HG03103 (cell line): ENCODE measurements around the gene PCDHGA9.
A peak's percentile ranks its signal among the peaks of the same experiment; 100 is the strongest.
"Not testable (repeated sequence)": the region's sequence is repeated elsewhere in the genome, so short reads cannot be mapped to it uniquely, and the experiment has no call there.

Experiments used
- ATAC-seq: cut with Tn5 transposase; IDR thresholded peaks from one replicate; pipeline ENCODE4 v1.9.1; 2021; ENCODE audit warnings: low read depth; ENCODE audit not compliant: unreplicated experiment

The PCDHGA9 gene

DNA sequence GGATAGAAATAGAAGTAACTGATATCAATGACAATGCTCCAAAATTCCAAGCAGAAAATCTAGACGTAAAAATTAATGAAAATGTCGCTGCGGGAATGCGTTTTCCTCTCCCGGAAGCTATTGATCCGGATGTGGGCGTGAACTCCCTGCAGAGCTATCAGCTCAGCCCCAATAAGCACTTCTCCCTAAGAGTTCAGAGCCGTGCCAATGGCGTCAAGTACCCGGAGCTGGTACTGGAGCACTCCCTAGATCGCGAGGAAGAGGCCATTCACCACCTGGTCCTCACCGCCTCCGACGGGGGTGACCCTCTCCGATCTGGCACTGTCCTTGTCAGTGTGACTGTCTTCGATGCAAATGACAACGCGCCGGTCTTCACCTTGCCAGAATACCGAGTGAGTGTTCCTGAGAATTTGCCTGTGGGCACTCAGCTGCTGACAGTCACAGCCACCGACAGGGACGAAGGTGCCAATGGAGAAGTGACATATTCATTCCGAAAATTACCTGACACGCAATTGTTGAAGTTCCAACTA lies 11.0 kb downstream of the PCDHGA9 start:
- ATAC-seq: no peak

GRCh38 chr5:141414548-141415274 lies 12.1 kb downstream of the PCDHGA9 start:
- ATAC-seq: not testable (repeated sequence)

DNA sequence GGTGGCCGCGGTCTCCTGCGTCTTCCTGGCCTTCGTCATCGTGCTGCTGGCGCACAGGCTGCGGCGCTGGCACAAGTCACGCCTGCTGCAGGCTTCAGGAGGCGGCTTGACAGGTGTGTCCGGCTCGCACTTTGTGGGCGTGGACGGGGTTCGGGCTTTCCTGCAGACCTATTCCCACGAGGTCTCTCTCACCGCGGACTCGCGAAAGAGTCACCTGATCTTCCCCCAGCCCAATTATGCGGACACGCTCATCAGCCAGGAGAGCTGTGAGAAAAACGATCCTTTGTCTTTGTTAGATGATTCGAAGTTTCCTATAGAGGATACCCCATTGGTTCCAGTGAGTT lies 12.7 kb downstream of the PCDHGA9 start:
- not testable (repeated sequence) for ATAC-seq

DNA sequence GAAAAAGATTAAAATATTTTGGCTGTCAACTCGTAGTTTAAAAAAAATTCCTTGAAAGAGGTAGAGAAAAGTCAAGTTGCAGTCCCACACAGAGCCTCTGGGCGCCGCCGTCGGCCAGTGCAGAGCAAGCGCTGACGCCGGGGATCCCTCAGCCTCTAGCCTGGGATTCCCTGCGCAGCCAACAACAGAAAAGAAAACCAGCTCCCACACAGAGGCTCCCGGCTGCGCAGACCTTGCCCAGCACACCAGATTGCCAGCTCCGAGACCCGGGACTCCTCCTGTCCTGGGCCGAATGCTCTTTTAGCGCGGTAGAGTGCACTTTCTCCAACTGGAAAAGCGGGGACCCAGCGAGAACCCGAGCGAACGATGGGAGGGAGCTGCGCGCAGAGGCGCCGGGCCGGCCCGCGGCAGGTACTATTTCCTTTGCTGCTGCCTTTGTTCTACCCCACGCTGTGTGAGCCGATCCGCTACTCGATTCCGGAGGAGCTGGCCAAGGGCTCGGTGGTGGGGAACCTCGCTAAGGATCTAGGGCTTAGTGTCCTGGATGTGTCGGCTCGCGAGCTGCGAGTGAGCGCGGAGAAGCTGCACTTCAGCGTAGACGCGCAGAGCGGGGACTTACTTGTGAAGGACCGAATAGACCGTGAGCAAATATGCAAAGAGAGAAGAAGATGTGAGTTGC lies 15.1 kb downstream of the PCDHGA9 start, which contains the start of gene PCDHGB7:
TSS of gene PCDHGB7 (plus strand) at position 184 of the 679 bp plus-strand sequence. CDS start at position 367, 183 bp downstream.
- peak; percentile 80 for ATAC-seq

GRCh38 chr5:141419074-141419880 lies 16.7 kb downstream of the PCDHGA9 start:
- no peak for ATAC-seq

GRCh38 chr5:141420855-141421488 lies 18.4 kb downstream of the PCDHGA9 start, which contains the start of gene PCDHGA11:
TSS of gene PCDHGA11 (plus strand) at chr5:141421051. CDS start at chr5:141421228, 177 bp downstream.
- peak; percentile 42 for ATAC-seq

DNA sequence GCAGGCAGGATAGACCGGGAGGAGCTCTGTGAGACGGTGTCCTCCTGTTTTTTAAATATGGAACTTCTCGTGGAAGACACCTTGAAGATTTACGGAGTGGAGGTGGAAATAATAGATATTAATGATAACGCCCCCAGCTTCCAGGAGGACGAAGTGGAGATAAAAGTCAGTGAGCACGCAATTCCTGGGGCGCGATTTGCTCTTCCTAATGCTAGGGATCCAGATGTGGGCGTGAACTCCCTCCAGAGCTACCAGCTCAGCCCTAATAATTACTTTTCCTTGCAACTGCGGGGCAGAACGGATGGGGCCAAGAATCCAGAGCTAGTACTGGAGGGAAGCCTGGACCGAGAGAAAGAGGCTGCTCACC lies 18.9 kb downstream of the PCDHGA9 start:
- ATAC-seq: no peak

GRCh38 chr5:141422742-141423291 lies 20.2 kb downstream of the PCDHGA9 start:
- ATAC-seq: no peak

- no peak for ATAC-seq
These were observed 25.3 kb downstream of the PCDHGA9 start for GRCh38 chr5:141427783-141428426.

- ATAC-seq: peak; percentile 80
These were observed 27.9 kb downstream of the PCDHGA9 start, which contains the start of gene PCDHGA12 for GRCh38 chr5:141430332-141431113. TSS of gene PCDHGA12 (plus strand) at chr5:141430507. CDS start at chr5:141430760, 253 bp downstream.

- ATAC-seq: peak; percentile 49
These were observed 28.7 kb downstream of the PCDHGA9 start for GRCh38 chr5:141431286-141431685.

DNA sequence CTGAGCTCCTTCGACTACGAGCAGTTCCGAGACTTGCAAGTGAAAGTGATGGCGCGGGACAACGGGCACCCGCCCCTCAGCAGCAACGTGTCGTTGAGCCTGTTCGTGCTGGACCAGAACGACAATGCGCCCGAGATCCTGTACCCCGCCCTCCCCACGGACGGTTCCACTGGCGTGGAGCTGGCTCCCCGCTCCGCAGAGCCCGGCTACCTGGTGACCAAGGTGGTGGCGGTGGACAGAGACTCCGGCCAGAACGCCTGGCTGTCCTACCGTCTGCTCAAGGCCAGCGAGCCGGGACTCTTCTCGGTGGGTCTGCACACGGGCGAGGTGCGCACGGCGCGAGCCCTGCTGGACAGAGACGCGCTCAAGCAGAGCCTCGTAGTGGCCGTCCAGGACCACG lies 29.7 kb downstream of the PCDHGA9 start:
- ATAC-seq: not testable (repeated sequence)

- ATAC-seq: not testable (repeated sequence)
These were observed 30.1 kb downstream of the PCDHGA9 start for GRCh38 chr5:141432726-141433125.

DNA sequence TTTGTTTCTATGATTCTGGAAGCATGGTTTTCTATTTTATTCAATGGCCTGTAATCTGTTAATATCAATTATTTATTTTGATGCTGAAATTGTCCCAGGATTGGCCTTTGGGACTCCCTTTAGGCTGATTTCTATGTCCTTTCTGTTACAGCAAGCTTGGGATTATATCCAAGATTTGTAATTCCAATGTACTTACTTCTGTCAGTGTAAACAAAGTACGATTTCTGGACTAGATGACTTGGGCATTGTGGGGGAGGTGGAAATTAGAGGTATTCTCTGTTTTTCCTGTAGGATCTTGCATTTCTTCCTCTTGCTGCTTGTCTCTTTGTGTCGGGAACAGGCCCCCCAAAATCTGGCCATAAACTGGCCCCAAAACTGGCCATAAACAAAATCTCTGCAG lies 31.4 kb downstream of the PCDHGA9 start:
- no peak for ATAC-seq

DNA sequence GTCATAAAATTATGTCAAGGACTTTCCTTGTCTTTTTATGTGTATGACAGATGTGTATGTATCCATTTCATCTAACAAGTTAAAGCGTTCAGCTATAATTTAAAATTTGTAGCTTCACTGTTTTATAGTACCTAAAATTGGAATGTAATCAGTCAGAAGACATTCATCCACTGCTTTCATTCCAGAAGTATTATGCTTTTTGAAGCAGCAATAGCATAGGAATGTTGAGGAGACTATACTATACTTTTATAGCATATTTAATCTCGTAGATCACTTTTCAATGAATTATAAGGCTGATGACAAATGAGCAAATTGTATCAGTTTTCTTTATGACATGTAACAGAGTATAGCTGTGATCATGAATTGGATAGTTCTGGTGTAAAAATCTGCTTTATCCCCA lies 34.6 kb downstream of the PCDHGA9 start:
- no peak for ATAC-seq

GRCh38 chr5:141439411-141440141 lies 37.0 kb downstream of the PCDHGA9 start:
- no peak for ATAC-seq

DNA sequence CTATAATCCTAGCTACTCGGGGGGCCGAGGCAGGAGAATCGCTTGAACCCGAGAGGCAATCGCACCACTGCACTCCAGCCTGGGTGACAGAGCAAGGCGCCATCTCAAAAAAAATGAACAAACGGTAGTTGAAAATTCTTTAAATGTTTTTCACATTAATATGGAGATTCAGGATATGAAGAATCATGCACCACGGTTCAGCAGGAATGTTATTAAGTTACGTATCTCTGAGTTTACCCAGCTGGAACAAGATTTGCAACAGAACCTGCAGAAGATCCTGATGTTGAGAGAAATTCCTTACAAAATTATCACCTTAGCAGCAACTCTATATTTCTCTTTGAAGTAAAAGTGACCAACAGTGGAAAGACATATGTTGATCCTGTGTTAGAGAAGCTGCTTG lies 37.8 kb downstream of the PCDHGA9 start:
- ATAC-seq: no peak

GRCh38 chr5:141441571-141442170 lies 39.1 kb downstream of the PCDHGA9 start:
- ATAC-seq: no peak
